PFSK-1 (cell line): ENCODE data around the gene CTIF.

ENCODE experiments used
- POLR2AphosphoS5 ChIP-seq: IDR thresholded peaks from 2 replicates; pipeline ENCODE4 v1.6.1; 2012; ENCODE audit warnings: low read depth, mild to moderate bottlenecking, control low read depth, low read length, moderate library complexity
- TAF1 ChIP-seq: IDR thresholded peaks from 2 replicates; pipeline ENCODE4 v1.6.1; 2012; ENCODE audit warnings: low read length, control low read depth, borderline replicate concordance; ENCODE audit not compliant: insufficient read depth
- TF ChIP-seq, protein P1 (sequence below), 2 experiments: IDR thresholded peaks; 2 replicates each; pipeline versions ENCODE4 v1.6.1 to v1.8.0; 2011 to 2012; ENCODE audit warnings: low read depth in 2 of 2, low read length in 2 of 2, control low read depth in 1 of 2, inconsistent platforms in 1 of 2, mild to moderate bottlenecking in 1 of 2, moderate library complexity in 1 of 2; ENCODE audit not compliant: insufficient read depth in 1 of 2

DNA sequence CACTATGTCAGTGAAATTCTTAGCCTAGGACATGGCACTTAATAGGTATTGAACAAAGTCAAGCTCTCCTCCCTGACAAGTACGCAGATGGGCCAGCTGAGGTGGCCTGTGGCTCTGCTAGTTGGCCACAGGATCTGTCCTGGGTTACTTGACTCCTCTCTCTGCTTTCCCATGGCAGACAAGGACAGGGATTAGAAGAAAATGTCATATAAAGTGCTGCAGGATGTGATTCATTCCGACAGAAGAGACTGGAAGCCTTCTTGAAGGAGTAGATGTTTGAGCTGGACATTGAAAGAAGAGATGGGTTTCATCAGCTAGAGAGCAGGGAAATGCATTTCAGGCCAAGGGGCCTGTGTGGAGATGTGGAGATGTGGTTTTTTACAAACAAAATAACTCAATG is 365.3 kb downstream of the CTIF start:
- TF ChIP-seq, protein P1, sequence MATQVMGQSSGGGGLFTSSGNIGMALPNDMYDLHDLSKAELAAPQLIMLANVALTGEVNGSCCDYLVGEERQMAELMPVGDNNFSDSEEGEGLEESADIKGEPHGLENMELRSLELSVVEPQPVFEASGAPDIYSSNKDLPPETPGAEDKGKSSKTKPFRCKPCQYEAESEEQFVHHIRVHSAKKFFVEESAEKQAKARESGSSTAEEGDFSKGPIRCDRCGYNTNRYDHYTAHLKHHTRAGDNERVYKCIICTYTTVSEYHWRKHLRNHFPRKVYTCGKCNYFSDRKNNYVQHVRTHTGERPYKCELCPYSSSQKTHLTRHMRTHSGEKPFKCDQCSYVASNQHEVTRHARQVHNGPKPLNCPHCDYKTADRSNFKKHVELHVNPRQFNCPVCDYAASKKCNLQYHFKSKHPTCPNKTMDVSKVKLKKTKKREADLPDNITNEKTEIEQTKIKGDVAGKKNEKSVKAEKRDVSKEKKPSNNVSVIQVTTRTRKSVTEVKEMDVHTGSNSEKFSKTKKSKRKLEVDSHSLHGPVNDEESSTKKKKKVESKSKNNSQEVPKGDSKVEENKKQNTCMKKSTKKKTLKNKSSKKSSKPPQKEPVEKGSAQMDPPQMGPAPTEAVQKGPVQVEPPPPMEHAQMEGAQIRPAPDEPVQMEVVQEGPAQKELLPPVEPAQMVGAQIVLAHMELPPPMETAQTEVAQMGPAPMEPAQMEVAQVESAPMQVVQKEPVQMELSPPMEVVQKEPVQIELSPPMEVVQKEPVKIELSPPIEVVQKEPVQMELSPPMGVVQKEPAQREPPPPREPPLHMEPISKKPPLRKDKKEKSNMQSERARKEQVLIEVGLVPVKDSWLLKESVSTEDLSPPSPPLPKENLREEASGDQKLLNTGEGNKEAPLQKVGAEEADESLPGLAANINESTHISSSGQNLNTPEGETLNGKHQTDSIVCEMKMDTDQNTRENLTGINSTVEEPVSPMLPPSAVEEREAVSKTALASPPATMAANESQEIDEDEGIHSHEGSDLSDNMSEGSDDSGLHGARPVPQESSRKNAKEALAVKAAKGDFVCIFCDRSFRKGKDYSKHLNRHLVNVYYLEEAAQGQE (IDR thresholded peaks at IDR 0.05; ENCODE audit: insufficient read depth in 1 of 2, low read depth in 2 of 2, low read length in 2 of 2), result no peak
- no peak for TF ChIP-seq TAF1
- no peak for TF ChIP-seq POLR2AphosphoS5
